GM12874 (cell line): ENCODE measurements around the gene MUL1.

Experiments
- CTCF ChIP-seq: IDR thresholded peaks from 2 replicates; pipeline ENCODE4 v1.5.1; 2011; ENCODE audit warnings: low read depth, mild to moderate bottlenecking, control low read depth, low read length, moderate library complexity; ENCODE audit not compliant: insufficient read depth

MUL1 gene

GRCh38 chr1:20494609-20495311, 13.2 kb downstream of the MUL1 start:
- no peak for TF ChIP-seq CTCF

GRCh38 chr1:20493839-20494608, 13.9 kb downstream of the MUL1 start:
- TF ChIP-seq CTCF: peak; percentile 94

GRCh38 chr1:20493309-20493708, 14.6 kb downstream of the MUL1 start:
- no peak for TF ChIP-seq CTCF

GRCh38 chr1:20492751-20493150, 15.2 kb downstream of the MUL1 start:
- no peak for TF ChIP-seq CTCF

- no peak for TF ChIP-seq CTCF
Measured at GRCh38 chr1:20491866-20492265, 16.1 kb downstream of the MUL1 start.

GRCh38 chr1:20491178-20491577, 16.8 kb downstream of the MUL1 start:
- no peak for TF ChIP-seq CTCF

- no peak for TF ChIP-seq CTCF
Measured at GRCh38 chr1:20487236-20487590, 20.7 kb downstream of the MUL1 start.
